GM21381 (cell line): ENCODE measurements around the gene SERPINB6.
"Not testable (repeated sequence)": the region's sequence is repeated elsewhere in the genome, so short reads cannot be mapped to it uniquely, and the experiment has no call there.

ENCODE experiments used
- ATAC-seq: cut with Tn5 transposase; IDR thresholded peaks from one replicate; pipeline ENCODE4 v1.9.1; 2021; ENCODE audit warnings: mild to moderate bottlenecking, moderate library complexity; ENCODE audit not compliant: unreplicated experiment

Gene SERPINB6

GRCh38 chr6:2959909-2960719 is 11.3 kb downstream of the SERPINB6 start:
- no peak for ATAC-seq

GRCh38 chr6:2958776-2959175 is 12.6 kb downstream of the SERPINB6 start:
- ATAC-seq: no peak

GRCh38 chr6:2958331-2958711 is 13.0 kb downstream of the SERPINB6 start:
- ATAC-seq: no peak

GRCh38 chr6:2957696-2958330 is 13.6 kb downstream of the SERPINB6 start:
- no peak for ATAC-seq

- no peak for ATAC-seq
Observed at GRCh38 chr6:2956930-2957685, 14.3 kb downstream of the SERPINB6 start.

GRCh38 chr6:2953098-2953497 is 18.3 kb downstream of the SERPINB6 start:
- no peak for ATAC-seq

- ATAC-seq: peak; percentile 62
Observed at GRCh38 chr6:2952557-2953095, 18.7 kb downstream of the SERPINB6 start.

GRCh38 chr6:2951728-2952127 is 19.6 kb downstream of the SERPINB6 start:
- ATAC-seq: no peak

- no peak for ATAC-seq
Observed at GRCh38 chr6:2950713-2951112, 20.7 kb downstream of the SERPINB6 start.

GRCh38 chr6:2949536-2950083 is 21.8 kb downstream of the SERPINB6 start:
- no peak for ATAC-seq

GRCh38 chr6:2949121-2949520 is 22.2 kb downstream of the SERPINB6 start:
- ATAC-seq: no peak

GRCh38 chr6:2948228-2949025 is 22.9 kb downstream of the SERPINB6 start:
- no peak for ATAC-seq

- ATAC-seq: no peak
Observed at GRCh38 chr6:2947445-2947844, 23.9 kb downstream of the SERPINB6 start.

GRCh38 chr6:2945153-2945452 is 26.3 kb downstream of the SERPINB6 start:
- no peak for ATAC-seq

GRCh38 chr6:2944405-2945152 is 26.8 kb downstream of the SERPINB6 start:
- ATAC-seq: no peak

- ATAC-seq: no peak
Observed at GRCh38 chr6:2943564-2943955, 27.8 kb downstream of the SERPINB6 start.

GRCh38 chr6:2942914-2943563 is 28.3 kb downstream of the SERPINB6 start:
- ATAC-seq: no peak

GRCh38 chr6:2942116-2942515 is 29.3 kb downstream of the SERPINB6 start:
- ATAC-seq: not testable (repeated sequence)

- no peak for ATAC-seq
Observed at GRCh38 chr6:2940851-2941250, 30.5 kb downstream of the SERPINB6 start.
